GM19372 (cell line): ENCODE measurements around the gene C1QL1.
A peak's percentile ranks its signal among the peaks of the same experiment; 100 is the strongest.

Experiments used
- ATAC-seq: cut with Tn5 transposase; IDR thresholded peaks from one replicate; pipeline ENCODE4 v1.9.1; 2021; ENCODE audit warnings: mild to moderate bottlenecking, low read depth, moderate library complexity; ENCODE audit not compliant: unreplicated experiment

Gene C1QL1

DNA sequence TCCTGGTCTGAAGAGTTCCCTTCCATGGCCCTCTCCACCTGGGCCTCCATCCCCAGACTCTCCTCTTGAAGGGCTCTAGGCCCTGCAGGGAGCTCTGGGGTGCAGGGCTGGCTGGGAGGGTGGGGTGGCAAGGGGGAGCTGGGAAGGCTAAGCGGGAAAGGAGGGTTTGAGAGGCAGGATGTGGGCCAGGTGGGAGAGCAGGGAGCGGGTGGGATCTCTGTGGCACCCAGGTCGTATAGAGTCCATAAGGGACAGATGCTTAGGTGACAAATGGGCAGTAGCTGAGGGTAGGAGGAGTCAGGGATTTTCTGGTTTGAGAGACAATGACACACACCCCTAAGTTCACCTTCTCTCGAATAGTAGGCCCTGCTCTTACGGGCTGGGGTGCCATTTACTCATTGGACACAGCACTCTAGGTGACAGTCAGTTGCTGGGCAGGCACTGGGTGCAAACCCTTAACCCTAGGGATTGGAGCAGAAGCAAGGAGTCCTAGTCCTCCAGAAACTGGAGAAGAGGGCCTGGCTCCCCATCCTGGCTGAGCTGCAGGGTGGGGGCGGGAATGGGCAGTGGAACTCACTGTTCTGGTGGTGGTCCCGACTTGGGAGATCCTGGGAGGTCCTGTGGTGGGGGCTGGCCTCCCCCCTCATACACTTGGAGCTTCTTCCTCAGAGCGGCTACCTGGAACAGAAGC, 35.9 kb downstream of the C1QL1 start:
- ATAC-seq = no peak

DNA sequence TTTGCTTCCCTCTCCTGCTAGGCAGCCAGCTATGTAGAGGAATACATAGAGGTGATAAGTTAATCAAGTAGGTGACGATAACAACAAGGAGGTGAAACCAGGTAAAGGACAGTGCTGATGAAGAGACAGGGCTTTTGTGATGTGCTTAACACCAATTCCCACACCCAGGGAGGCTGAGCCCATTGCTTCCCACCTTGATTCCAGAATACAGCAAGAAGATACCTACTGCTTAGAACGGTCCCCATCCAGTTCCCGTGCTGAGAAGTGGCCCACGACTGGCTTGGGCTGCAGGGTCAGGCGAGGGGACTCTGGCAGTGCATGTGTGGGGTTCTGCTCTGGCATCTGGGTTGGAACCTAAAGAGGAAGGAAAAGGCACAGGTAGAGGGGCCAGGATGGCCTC, 36.7 kb downstream of the C1QL1 start:
- no peak for ATAC-seq

DNA sequence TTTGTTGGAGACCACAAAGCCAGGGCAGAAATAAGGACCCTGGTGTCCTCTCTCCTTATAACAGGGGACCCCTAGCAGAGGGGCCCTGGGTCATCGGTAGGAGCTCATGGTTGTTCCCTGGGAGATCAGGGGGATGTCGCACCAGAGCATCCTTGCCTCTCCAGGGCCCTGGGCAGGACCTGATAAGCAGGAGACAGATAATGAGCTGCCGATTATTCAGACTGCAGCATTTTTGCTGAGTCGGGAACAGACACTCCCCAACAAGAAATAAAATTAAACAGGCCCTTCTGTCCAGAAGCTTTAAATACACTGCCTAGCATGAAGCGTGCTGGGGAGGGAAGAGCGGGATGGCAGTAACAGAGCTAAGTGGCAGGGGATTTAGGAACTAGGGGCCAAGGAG, 37.4 kb downstream of the C1QL1 start:
- ATAC-seq = no peak

DNA sequence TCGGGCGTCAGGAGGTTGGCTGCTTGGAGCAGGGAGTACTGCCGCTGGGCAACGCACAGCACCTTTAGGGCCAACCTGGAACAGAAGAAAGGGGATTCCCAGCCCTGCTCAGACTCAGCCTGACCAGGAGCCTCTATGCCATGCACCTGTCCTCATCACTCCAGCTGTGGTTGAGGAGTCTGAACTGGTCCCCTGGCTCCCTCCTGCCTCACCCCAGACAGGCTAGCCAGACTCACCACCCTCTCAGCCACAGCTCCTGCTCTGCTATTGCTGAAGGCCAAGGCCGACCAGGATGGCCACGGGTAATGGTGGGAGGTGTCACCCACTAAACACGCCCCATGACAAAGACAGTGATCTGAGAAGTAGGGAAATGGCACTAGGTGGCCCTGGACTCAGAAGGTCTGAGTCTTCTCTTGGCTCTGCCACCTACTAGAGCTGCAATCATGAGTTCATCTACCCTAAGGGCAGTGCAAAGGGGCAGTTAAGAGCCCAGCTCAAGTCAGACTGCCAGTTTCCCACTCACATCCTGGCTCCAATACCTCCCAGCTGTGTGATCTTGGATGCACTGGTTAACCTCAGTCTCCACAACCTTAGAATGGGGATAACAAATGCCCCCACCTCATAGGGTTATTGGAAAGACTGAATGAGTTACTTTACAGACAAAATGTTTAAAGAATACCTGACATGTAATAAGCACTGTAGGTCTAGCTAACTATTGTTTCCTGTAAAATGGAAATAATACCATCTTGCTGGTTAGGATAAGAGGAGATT, 39.0 kb downstream of the C1QL1 start:
- no peak for ATAC-seq

DNA sequence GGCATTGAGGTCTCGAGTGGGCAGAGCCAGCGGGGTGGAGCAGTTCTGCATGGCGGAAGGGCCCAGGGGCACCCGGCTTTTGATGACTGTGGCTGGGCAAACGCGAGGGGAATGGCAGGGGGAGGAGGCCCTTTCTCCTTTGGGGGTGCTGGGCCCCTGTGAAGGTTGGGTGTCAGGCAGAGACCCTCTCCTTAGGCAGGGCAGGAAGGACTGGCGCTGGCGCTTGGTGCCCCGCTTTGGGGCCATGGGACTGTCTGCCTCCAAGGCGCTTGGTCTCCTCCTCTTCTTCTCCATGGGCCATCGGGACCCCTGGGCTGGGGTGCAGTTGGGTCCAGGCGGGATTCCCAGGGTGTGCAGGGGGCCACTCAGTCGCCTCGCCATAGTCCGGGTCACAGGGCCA, 40.0 kb downstream of the C1QL1 start:
- ATAC-seq = no peak

DNA sequence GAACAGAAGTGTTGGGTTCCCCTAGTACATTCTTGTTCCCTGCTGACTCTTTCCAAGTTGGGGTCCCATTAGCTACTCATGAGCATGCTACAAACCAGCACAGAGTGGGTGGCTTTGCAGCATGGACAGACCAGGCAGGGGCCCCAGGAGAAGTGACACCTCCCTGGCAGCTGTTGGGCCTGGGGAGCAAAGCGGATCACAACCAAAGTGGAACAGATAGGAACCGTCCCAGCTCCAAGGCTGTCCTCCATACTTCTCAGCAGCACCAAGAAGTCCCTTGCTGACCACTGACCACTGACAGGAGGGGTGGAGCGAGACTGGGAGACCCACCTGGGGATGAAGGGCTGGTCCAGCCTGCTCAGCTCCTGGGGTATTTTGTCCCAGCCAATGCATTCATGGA, 40.4 kb downstream of the C1QL1 start:
- no peak for ATAC-seq

DNA sequence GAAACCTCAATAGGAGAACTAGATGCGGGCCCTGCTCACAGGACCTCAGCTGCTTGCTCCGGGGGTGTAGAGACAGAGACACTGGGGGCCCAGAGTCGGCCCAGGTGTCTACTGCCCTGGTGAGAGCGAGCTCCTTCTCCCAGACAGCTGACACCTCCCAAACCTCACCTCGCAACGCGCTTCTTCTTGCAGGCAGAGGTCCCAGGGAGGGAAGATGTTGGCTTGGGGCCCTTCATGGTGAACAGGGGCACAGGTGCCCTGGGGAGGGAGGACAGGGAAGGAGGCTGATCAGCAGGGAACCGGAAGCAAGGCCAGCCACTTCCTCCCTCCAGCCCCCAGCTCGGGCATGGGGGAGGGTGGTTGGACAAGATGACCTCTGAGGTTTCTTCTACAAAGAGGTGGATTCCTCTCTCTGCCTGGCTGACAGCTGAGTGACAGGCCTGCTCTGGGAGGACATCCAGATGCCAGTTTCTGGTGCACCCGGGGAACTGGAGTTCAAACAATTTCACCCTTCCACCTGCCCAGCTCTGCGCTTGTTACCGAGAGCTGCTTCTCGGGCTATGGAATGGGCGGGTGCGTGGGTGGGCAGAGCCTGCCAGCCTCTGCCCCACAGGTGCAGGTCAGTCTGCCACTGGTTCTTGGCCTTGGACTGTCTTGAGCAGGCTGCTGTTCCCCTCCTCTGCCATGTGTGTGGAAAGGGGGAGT, 41.1 kb downstream of the C1QL1 start:
- no peak for ATAC-seq

DNA sequence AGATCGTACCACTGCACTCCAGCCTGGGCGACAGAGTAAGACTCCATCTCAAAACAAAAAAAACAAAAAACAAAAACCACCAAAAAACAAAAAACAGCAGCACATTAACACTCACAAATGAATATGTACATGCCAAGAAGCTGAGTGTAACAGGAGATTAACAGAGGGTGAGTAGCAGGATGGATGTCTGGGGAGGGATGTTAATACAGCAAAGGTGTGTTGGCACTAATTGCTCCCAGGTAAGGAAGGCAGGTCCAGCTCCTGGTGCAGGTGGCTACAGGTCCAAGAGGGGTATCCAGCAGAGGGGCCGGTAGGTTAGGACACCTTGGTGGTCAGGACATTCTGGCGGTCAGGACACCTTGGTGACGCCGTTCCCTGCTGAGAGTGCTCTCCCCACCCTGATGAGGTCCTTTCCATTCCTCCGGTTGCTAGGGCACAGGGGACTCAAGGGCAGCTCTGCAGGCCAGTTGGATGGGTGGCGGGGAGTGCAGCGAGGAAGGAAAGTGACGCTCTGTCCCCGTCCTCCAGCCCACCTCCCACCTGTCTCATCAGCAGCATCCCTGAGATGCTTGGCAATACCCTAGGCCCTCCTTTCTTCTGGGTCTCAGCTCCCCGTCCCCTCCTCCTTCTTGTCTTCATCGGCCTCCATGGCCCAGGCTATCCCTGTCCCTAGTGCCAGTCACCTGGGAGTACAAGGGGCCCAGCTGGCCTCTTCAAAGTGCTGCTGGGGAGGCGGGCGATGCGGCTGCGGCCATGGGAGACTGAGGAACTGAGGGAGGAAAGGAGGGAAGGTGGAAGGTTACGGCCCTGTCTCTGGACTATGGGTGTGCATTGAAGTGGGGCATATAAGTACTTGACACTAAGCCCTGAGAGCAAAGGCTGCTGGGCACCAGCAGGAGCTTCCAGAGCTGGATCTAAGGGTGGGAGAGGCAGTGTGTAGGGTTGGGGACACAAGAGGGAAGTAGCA, 42.1 kb downstream of the C1QL1 start:
- ATAC-seq = no peak

DNA sequence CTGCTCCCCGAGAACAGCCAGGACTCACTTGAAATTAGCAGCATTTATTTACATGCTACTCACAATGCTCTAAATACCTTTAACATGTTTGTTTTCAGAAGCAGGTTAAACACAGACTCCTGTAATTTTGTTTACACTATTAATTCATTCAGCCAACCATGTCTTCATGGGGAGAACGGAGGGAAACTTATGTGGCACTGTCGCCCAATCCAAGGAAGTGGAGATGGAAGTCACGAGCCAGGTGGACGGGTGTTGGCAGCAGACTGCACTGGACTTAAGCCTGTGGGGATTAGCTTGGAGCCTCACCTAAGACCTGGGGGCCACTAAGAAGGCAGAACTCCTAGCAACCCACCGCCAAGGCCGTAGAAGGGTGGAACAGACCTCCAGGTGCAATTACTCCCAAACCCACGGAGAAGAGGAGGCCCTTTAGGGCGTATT, 44.0 kb downstream of the C1QL1 start:
- ATAC-seq = no peak

DNA sequence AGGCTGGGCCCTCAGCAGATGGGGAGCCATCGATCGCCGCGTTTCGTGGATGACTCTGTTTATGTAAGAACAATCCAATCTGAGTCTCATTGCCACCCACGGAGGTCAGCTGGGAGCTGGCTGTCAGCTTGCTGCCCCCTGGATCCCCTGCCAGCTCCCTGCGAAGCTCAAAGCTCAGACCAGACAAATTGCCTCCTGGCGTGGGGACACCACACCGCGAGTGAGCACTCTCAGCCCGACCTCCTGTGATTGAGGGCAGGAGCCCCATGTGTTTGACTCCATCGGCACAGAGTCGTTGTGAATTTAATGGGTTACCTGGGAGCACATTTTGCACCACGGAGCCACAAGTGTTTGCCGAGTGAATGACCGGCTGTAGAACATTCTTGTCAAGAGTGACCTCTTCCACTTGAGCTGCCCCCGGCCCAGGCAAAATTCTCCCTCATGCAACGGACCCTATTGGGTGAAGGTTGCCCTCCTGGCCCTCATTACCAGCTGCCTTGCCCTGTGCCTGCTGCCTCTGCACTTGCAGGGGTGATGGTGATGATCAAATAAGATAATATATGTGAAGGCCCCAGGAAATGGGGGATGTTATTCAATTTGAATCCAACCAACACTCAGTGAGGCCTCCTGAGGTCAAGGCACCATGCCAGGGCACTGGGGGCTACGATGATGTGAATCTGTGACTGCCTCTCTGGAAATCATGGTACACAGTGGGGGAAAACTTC, 45.2 kb downstream of the C1QL1 start:
- no peak for ATAC-seq

DNA sequence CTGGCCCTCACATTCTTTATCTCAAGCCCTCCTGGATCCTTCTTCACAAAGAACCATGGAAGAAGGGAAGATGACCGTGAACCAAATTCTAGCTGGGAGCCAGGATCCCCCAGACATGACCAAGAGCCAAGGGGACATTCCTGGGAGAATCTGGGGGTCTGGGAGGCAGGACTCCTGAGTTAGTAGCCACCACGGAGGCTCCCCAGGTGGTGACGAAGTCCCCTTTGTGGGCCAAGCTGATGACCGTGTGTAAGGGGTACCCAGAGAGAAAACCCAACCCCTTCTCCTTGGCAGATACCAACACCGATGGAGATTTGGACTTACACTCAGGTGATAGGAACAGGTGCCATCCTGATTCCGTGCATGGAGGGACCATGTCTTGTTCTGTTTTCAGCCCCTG, 46.0 kb downstream of the C1QL1 start:
- ATAC-seq = no peak

DNA sequence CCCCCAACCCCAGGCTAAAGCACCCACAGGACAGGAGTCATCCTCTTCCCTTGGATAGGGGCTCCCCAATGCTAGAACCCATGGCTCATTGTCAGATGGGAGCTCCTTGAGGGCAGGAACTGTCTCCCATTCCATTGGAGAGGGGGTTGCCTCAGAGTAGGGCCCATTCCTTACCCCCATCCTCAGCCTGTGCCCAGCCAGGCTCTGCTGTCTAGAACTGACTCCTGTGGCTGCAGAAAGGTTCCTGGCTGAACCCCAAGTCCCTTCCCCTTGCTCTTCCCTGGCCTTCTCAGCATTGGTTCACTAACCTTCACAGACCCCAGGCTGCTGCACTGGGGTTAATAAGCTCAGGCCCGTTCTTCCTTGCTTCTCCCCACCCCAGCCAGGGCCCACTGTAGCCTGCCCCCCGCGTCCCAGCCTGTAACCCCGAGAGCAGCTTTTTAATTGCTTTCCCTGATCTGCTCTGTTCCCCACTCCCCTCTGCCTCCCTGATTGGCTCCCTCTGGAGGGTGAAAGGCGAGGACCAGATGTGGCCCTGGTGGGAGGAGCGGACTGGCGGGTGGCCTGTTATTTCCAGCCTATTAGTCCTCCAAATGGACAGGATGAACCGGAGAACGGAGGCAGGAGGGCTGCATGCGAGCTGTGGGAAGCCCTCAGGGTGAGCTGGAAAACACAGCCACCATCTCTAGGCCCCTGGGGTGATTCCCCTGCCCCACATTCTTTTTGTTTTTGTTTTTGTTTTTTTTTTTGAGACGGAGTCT, 46.8 kb downstream of the C1QL1 start:
- ATAC-seq = no peak

DNA sequence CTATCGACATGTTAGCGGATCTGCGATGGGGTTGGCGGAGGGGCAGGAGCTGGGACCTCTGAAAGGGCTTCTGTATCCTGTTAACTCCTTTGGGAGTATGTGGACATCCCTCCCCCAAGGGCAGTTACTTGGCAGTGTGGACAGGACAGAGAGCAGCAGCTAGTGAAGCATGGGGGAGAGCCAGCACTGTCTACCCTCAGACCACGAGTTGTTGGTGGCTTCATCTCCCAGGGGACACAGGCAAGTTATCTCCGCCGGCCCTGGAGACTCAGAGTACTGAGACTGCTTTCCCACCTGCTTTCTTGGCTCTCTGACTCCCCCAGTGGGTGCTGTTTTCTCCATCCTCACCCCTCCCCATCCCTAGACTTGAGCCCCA, 47.5 kb downstream of the C1QL1 start:
- ATAC-seq = no peak

DNA sequence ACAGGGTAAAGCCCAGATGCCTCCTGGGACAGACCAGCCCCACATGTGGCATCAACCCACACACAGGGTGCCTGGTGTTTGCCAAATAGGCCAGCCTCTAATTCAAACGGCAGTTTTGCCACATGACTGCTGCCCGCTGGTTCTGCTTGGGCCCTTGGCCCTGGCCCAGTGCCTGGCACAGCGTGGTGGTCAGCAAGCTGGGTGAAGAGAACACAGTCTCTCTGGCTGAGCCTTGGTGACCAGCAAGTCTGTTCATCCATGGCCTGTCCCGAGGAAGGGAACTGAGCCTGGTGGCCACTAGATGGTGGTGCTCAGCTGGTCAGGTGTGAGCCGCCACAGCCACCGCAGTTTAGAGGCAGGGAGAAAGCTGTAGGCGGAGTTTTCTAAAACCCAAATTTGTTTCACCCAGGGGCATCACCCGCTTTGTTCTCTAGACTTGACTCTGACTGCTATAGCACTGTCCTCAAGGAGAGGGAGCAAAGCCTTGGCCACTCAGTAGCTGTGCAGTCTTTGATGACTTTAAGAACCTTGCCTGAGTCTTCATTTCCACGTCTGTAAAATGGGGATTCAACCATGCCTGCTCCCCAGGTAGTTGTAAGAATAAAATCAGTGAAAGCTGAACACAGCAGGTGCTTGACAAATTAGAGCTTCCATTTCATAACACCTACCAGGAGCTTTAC, 48.1 kb downstream of the C1QL1 start:
- peak; percentile 61 for ATAC-seq

DNA sequence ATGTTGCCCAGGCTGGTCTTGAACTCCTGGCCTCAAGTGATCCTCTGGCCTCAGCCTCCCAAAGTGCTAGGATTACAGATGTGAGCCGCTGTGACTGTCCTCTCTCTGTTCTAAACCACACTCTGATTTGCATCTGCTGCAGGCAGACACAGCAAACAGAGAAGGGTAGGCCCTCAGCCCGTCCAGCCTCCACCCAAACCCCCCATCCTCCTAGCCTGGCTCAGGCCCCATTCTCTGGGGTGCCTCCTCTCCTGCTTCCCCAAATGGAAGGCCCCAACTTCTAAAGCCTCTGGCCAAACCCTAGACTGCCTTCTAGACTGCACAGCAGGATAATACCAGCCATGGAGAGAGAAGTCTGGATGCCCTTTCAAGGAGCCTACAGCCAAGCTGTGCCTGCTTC, 48.7 kb downstream of the C1QL1 start:
- ATAC-seq = no peak

DNA sequence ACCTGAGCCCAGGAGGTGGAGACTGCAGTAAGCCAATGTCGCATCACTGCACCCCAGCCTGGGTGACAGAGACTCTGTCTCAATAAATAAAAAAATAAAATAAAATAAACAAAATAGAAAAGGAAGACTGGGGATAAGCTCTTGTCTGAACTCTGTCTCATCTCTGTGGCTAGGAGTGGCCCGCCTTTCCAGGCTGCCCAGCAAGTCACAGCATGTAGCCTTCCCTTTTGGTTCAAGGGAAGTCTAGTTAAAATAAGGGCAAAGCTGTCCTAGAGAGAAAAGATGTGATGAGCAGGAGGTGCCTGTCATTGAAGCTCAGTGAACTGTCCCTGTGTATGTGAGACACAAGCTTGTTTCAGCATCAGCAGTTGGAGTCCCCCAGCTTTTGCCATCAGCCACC, 50.1 kb downstream of the C1QL1 start:
- no peak for ATAC-seq

DNA sequence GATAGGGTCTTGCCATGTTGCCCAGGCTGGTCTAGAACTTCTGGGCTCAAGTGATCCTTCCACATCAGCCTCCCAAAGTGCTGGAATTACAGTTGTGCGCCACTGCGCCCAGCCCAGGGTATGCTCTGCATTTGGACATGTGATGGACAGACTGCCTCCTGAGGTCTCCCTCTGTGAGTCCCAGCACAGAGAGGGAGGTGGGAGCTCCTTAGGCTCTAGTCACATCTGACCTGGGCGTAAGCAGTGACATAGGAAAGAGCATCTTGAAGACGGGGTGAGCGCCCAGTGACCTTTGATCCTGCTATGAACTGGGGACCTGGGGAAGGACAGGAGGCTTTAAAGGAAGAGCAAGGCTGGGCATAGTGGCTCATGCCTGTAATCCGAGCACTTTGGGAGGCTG, 50.6 kb downstream of the C1QL1 start:
- ATAC-seq = no peak

DNA sequence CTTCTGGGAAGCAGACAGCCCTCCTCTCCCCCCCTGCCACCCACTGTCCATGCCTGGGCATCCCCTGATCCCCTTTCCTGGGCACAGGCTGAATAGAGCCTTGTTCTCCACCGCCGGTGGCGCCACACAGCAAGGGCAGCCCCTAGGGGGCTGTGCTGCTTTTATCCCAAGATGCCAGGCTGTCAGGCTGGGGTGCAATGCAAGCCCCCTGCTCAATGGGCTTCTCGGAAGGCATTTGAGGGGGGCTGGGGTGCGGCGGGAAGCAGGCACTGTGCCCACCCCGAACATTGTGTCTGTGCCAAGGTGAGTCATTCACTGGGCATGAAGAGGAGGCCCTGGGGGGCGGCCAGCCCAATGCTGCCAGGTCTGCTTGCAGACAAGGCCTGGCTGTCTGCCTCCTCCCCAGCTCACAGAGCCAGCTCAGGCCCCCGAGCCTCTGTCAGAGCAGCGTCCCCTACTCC, 51.3 kb downstream of the C1QL1 start:
- no peak for ATAC-seq
